GM19468 (cell line): ENCODE measurements around the gene SFTPD.
"Not testable (repeated sequence)": the region's sequence is repeated elsewhere in the genome, so short reads cannot be mapped to it uniquely, and the experiment has no call there.

Experiments
- ATAC-seq: cut with Tn5 transposase; IDR thresholded peaks from one replicate; pipeline ENCODE4 v1.9.1; 2021; ENCODE audit warnings: mild to moderate bottlenecking, moderate library complexity, moderate number of reproducible peaks; ENCODE audit not compliant: unreplicated experiment; ENCODE audit errors: extremely low read depth

Gene SFTPD

DNA sequence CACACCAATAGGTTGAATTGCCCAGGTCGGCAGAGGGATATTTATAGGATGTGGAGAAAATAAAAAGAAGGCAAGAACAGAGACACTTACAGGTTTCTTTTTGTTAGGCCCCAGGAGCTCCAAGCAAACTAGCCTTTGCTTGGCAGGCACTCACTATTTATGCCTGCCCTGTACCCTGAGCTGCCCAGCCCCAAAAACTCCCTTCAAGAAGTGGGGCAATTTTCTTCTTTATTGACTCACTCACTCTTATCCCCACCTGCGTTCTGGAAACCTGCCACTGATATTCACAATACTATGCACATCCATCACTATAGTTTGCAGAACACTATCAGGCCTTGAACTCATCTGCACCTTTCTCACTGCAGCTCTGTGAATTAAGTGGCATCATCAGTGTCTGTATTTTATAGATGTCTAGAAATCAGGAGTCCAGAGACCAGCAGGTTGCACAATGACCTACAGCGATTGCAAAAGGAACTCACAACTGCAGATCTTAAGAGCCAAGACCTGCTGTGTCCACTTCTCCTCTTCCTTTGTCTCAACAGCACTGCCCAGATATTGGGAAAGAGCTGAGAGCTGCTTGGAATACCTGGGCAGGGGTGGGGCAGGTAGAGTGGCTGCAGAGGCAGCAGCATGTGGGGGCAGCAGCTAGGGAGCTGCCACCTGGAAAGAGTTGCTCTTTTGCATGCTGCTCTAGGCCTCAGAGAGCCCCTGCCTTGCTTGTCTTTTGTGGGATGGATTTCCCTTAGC is at the start of gene SFTPD:
SFTPD (minus strand) TSS at position 130 of the 747 bp plus-strand sequence. CDS start 2,446 bp downstream, outside the sequence.
- no peak for ATAC-seq

DNA sequence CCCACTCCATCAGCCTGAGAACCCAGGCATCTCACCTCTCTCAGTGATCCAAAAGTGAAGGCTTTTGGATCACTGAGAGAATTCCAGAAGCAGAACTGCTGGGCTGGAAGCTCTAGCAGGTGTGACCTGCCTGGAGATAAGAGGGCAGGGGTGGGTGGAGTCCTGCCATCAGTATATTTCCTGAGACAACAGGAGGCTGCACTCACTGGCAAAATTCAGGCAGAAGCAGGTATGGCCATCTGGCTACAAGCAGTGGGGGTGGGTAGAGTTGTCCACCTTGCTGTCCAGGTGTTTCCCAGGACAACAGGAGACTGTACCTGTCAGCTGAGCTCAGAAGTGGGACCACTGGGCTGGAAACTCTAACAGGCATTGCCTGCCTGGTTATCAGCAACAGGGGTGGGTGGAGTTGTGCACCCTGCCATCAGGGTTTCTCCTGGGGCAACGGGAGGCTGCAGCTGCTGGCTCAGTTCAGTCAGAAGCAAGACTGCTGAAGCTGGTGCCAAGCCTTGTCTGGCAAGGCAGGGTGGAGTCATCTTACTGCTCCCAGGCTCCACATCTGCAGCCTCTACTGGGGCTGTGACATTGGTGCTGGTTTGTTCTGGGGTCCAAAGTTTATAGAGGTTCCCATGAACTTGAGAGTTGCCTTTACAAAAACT is 47.2 kb upstream of the SFTPD start:
- no peak for ATAC-seq

DNA sequence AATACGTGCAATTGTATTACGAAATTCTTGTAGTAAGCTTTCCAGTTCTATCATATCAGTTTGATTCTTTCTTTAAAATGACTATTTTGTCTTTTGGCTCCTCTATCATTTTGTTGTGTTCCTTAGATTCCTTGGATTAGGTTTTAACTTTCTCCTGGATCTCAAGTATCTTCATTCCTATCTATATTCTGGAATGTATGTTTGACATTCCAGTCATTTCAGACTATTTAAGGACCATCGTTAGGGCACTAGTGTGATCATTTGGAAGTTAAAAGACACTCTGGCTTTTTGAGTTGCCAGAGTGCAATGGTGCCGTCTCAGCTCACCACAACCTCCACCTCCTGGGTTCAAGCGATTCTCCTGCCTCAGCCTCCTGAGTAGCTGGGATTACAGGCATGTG is 45.7 kb upstream of the SFTPD start:
- ATAC-seq: no peak

DNA sequence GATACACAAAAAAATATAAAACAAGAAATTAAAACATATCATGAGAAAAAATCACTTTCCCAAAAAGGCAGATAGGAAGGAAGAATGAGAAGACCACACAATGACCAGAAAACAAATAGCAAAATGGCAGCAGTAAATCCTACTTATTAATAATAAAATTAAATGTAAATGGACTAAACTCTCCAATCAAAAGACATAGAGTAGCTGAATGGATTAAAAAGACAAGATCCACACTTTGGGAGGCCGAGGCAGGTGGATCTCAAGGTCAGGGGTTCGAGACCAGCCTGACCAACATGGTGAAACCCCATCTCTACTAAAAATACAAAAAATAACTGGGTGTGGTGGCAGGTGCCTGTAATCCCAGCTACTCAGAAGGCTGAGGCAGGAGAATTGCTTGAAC is 39.3 kb upstream of the SFTPD start:
- not testable (repeated sequence) for ATAC-seq

DNA sequence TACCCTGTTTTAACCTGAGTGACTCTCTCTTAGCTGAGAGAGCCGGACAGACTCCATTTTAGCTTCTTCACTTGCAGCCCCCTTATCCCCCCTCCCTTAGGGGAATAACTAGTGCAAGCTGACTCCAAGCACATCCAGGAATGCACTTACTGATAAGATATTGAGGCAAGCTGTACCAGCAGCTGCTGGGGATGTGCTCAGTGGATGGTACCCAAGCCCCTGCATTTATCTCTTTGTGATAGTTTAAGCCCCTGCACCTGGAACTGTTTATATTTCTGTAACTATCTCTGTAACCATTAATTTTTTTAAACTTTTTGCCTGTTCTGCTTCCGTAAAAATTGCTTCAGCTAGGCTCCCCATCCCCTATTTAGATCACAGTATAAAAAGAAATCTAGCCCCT is 37.8 kb upstream of the SFTPD start:
- ATAC-seq: not testable (repeated sequence)

DNA sequence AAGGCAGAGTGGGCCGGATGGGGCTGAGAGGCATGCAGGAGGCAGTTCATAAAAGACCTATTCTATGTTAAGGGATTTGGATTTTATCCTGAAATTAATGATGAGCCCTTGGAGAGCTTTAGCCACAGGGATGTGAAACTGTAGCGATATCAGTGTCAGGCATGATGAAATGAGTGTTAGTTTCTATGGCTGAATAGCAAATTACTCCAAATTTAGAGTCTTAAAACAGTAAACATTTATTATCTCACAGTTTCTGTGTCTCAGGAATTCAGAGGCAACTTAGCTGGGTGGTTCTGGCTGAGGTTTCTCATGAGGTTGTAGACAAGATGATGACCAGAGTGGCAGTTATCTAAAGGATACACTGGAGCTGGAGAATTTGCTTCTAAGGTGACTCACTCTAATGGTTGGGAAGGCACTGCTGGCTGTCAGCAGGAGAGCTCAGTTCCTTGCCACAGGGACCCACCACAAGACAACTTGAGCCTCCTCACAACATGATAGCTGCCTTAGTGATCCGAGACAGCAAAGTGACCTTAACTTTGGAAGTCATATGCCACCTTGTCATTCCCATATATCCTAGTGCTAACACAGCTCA is 36.7 kb upstream of the SFTPD start:
- no peak for ATAC-seq

DNA sequence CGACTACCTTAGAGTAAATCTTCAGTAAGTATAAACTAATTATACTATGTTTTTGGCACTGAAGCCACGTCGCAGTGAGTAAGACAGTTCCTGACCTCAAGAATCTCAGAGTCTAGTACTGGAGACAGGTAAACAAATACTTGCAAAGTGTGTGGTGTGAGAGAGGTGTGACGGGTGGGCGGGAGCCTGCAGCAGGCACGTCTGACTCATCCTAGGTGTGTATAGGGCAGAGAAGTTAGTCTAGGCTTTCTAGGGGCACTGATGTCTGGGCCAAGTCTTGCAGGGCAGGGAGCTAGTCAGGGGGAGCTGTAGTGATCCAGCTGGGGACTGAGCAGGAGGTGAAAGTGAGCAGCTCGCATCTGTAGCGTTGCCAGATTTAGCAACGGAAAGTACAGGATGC is 35.9 kb upstream of the SFTPD start:
- ATAC-seq: no peak

DNA sequence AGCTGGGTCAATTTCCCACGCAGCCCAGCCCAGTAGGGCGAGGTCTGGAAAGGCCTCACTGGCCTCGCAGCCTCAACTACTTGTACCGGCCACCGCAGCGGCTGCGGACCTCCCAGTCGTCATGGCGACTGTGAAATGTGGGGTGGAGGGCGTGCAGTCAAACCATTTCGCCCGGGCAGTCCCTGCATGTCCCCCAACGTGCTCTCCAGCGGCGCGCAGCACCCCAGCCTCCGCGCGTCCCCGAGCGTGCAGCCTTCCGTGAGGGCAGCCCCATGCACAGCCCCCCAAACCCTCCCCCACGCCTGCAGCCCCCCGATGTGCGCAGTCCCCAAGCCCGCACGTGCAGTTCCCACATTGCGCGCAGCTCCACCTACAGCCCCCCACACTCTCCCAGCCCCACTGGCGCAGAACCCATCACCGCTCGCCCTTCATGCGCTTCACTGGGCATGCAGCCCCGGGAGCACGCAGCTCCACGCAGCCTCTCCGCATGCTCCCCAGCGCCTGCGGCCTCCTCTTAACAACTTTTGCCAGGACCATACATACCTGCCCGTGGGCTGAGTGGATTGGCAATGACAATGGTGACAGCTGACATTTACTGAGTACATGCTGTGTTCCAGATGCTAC is 34.5 kb upstream of the SFTPD start:
- ATAC-seq: no peak

DNA sequence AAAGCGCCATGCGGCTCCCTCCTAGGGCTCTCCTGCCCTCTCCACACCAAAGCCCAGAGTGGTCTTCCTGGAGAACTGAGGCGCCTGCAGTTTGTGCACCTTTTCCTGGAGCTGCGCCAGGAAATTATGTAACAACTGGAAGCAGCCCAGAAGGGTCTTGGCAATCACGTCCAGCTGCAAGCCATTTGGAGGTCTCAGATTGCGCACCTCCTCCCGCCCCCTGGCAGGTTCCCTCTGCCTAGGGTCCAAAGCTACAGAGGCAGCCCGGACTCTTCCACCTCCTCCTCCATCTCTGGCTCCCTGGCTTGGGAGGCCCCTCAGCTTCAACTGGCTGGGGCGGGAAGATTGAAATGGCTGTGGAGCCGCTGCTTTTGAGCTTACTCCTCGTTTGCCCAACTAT is 34.0 kb upstream of the SFTPD start:
- ATAC-seq: no peak

DNA sequence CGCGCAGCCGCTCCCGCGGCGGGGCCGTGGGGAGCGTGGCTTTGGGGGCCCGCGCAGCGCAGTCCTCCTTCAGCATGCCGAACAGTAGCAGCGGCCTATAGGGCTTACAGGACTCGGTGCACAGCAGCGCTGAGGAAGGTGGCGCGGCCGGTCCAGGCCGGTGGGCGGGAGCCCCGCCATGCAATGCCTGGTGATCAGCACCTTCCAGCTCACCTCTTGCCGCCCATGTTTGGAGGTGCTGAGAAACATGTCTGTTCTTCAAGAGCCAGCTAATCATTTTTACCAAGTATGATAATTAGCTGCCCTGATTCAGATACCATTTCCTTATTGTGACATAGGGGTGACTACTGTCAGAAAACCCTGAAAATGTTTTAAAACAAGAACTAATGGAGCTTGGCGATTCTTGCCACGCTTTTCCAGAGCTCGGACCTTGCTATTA is 33.5 kb upstream of the SFTPD start:
- ATAC-seq: no peak

DNA sequence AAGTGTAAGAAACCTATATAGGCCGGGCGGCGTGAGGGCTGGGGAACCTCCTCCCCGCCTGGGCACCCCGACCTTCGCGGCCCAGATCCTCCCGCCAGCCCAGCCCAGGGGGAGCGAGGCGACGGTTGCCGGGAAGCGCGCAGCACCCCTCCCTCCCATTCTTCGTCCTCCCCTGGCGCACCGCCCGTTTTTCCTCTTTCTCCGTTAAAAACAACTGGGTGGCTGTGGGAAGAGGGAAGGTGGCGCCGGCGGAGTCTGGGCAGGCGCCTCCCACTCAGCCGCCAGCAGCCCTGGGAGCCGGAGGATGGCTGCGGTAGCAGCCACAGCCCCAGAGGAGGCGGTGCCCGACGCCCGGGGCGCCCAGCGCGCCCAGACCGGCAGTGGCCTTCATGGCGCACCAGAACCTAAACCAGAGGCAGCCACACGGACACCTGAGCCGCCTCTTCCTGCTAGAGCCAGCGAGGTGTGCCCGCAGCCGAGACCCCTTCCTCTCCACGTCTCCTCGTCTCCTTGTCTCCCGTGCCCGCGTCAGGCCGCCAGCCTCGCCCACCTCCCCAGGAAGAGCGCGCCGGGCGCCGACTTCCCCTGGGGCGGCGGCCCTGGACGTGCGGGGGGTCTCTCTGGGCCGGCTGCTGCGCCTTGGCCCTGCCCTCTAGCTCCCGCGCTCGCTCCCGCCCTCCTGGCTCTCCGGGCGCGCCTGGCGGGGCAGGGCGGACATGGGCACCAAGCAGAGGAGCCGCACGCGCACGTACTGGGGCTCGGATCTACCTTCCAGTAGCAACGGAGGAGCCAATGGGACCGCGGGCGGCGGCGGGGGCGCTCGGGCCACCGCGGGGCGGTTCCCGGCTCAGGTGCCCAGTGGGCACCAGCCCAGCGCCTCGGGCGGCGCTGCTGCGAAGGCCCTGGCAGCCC is 32.8 kb upstream of the SFTPD start:
- no peak for ATAC-seq

DNA sequence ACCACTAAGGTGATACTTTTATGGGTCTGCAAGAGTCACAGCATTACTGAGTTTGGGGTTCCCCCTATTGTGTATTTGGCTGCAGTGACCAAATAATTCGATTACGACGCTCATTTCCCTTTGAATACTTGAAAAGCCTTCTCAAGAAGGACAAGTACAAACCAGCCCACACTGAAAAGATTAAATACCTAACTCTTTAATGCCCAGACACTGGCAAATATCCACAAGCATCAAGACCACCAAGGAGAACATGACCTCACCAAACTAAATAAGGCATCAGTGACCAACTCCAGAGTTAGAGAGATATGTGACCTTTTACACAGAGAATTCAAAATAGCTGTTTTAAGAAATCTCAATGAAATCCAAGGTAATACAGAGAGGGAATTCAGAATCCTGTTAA is 31.8 kb upstream of the SFTPD start:
- no peak for ATAC-seq

DNA sequence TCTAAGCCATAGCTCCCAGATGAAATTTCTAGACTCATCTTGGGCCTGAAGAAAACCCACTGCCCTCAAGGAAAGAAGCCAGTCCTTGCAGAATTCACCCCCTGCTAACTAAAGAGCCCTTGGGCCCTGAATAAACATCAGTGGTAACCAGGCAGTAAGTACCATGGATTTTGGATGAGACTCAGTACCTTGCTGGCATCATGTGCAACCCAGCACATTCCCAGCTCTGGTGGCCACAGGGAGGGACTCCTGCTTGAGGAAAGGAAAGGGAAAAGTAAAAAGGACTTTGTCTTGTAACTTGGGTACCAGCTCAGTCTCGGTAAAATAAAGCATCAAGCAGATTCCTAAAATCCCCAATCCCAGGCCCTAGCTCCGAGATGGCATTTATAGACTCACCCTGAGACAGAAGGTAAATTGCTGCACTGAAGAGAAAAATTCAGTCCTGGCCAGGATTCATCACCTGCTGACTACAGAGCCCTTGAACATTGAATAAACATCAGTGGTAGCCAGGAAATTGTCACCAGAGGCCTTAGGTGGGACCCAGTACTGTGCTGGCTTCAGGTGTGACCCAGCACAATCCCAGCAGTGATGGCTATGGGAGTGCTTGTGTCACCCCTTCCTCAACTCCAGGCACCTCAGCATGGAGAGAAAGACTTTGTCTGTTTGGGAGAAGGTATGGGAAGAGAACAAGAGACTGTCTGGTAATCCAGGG is 31.2 kb upstream of the SFTPD start:
- no peak for ATAC-seq

DNA sequence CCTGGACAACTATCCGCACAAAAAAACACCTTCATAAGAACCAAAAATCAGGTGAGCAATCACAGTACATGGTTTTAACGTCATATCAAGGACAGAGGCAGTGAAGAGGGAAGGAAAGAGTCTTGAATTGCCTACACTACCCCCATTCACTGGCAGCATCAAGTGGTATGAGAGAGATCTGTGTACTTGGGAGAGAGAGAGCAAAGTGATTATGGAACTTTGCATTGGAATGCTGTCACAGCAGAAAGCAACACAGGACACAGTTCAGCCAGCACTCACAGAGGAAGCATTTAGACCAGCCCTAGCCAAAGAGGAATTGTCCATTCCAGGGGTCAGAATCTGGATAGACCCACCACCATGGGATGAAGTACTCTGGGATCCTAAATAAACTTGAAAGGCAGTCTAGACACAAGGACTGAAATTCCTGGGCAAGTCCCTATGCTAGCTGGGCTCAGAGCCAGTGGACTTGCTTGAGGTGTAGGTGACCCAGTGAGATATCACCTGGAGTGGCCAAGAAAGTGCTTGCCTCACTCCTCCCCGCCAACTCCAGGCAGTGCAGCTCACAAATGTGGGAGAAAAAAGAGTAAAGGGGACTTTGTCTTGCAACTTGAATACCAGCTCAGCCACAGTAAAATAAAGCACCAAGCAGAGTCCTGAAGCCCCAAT is 30.5 kb upstream of the SFTPD start:
- no peak for ATAC-seq

DNA sequence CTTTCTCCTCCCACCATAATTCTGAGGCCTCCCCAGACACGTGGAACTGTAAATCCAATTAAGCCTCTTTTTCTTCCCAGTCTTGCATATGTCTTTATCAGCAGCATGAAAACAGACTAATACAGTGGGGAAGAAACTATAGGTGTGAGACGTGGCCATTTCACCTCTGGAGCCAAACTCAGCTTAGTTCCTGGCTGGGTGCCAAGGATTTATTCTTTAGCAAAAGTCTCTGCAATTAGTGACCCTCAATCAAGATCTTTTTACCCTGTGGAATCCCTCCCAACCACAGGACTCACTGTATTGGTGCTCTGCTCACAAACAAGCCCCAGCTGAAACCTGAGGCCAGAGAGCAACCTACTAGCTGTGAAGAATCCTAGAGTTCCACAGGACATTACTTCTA is 28.1 kb upstream of the SFTPD start:
- no peak for ATAC-seq

DNA sequence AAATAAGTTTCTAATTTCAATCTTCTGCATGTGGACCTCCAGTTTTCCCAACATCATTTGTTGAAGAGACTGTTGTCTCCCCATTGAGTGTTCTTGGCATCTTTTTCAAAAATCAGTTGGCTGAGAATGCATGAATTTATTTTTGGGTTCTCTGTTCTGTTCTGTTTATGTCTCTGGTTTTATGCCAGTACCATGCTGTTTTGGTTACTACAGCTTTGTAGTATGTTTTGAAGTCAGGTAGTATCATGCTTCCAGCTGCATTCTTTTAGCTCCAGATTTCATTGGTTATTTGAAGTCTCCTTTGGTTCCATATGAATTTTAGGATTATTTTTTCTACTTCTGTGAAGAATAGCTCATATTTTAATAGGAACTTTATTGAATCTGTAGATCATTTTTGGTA is 21.2 kb upstream of the SFTPD start:
- ATAC-seq: no peak

DNA sequence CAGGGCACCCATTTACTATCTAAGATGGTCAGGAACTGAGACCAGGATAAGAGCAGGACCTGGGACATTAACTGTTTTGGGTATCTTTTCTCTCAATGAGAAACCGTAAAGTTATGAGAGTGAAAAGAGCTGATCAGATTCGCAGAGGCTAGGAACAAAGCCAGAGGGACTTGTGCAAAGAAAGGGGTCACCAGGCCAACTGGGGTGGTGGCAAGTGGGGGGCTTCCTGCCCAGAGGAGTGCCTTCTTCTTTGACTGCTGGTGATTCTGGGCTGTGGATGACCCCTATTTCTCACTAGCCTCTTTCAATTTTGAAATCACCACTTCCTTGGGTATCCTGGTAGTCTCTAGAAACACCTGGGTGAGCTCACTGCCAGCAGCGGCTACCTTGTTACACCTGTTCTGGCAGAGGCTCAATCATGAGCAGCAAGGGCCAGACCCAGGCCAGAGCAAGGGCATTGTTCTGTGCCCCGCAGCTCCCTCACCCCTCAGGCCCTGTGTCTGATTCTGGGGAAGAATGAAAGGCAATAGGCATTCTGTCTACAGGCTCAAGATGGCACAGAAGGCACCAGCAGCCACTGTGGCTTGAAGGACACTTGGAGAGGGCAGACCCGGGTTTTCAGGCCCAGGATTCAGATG is 999 bp downstream of the SFTPD start:
- ATAC-seq: no peak

DNA sequence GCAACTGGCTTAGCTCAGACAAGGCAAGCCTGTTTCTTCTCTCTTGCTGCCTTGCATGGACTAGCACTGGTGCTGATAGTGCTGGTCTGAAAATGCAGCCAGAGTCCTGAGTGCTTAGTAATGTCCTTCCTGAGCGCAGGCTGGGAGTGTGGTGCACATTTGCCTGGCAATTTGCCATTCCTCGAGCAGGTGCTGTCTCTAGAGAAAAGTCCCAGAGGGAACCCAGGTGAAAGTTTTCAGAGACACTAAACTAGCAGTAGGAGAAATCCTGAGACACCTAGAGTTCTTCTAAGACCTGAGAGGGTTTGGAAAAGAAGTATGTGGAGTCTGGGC is 1.9 kb downstream of the SFTPD start:
- no peak for ATAC-seq
